HepG2 (cell line): Measurements from ENCODE around the gene TRIM66. TPM values are rescaled to one million over a fixed set of nuclear protein-coding genes. Genes with fewer than 3 reads are reported as not detected.

Experiments
- ATAC-seq: fragments of 200-7000 bp; cut with Tn5 transposase; 3 replicates; pipeline ENCODE4 v1.9.1; 2020; ENCODE audit warnings: mild to moderate bottlenecking, moderate library complexity
- BruUV-seq: library from RNA; stranded (reverse); fragments of 400-500 nt; replicated peaks from 2 replicates; lab custom pipeline; 2021; lab: Mats Ljungman, UMichigan
- CTCF ChIA-PET: fragments of 300-600 bp; formaldehyde crosslinking; extraction: SDS; loops from one replicate; lab custom pipeline; 2021; ENCODE audit warnings: low total read pairs, inconsistent platforms, low intra/inter-chr PET ratio; lab: Yijun Ruan, JAX
- POLR2A ChIA-PET: fragments of 350-600 bp; sonication (Branson Sonifier 250); formaldehyde crosslinking; loops from one replicate; lab custom pipeline; 2020; ENCODE audit warnings: antibody characterized with exemption, inconsistent platforms; lab: Yijun Ruan, JAX
- DNase-seq: peaks from one replicate; pipeline ENCODE4 v3.0.0-alpha.2; 2015; ENCODE audit warnings: low spot score
- FAIRE-seq: peaks from 3 replicates; lab custom pipeline; 2011; peaks lifted over from hg19 to GRCh38; lab: Jason Lieb, UNC
- H2AFZ ChIP-seq: one replicate; pipeline ENCODE4 v1.6.1; 2011; ENCODE audit warnings: low read length, inconsistent platforms
- H3K27ac ChIP-seq: fragments of 300-600 bp; 3 replicates; pipeline ENCODE4 v1.8.0; 2011; ENCODE audit warnings: mixed run types, mild to moderate bottlenecking, mixed read lengths, low read length, inconsistent platforms; ENCODE audit not compliant: insufficient read depth; ENCODE audit errors: extremely low read length
- H3K27me3 ChIP-seq, 2 experiments: fragments of 200-600 bp in 1 of 2; 2 replicates in 1 of 2; 3 replicates in 1 of 2; pipeline versions ENCODE4 v1.6.0 to v1.8.0; 2011; ENCODE audit warnings: low read length in 2 of 2, mild to moderate bottlenecking in 2 of 2, moderate library complexity in 2 of 2, inconsistent platforms in 1 of 2; ENCODE audit not compliant: insufficient read depth in 2 of 2, control insufficient read depth in 1 of 2
- H3K36me3 ChIP-seq, 2 experiments: fragments of 200-600 bp in 1 of 2; replicated peaks in 1 of 2; 2 replicates in 1 of 2; 3 replicates in 1 of 2; pipeline versions ENCODE4 v1.5.1 to v1.8.0; 2011; ENCODE audit warnings: low read length in 2 of 2, inconsistent platforms in 1 of 2; ENCODE audit not compliant: insufficient read depth in 2 of 2, control insufficient read depth in 1 of 2
- H3K4me1 ChIP-seq: 2 replicates; pipeline ENCODE4 v1.5.1; 2012; ENCODE audit warnings: low read length, inconsistent platforms; ENCODE audit not compliant: insufficient read depth
- H3K4me2 ChIP-seq: 2 replicates; pipeline ENCODE4 v1.6.0; 2011; ENCODE audit warnings: low read depth, low read length, inconsistent platforms
- H3K4me3 ChIP-seq, 3 experiments: fragments of 200-600 bp in 1 of 3; sonication (generic), shearing (Covaris generic) in 1 of 3; replicated peaks in 1 of 3; 2 replicates each; pipeline ENCODE4 v1.5.1; 2011 to 2016; ENCODE audit warnings: low read length in 3 of 3, inconsistent platforms in 2 of 3, low read depth in 2 of 3, mild to moderate bottlenecking in 2 of 3, control low read depth in 1 of 3, mixed read lengths in 1 of 3; ENCODE audit not compliant: insufficient read depth in 1 of 3
- H3K79me2 ChIP-seq: one replicate; pipeline ENCODE4 v1.6.1; 2011; ENCODE audit warnings: low read length, inconsistent platforms; ENCODE audit not compliant: insufficient read depth
- H3K9ac ChIP-seq: 2 replicates; pipeline ENCODE4 v1.6.0; 2011; ENCODE audit warnings: mild to moderate bottlenecking, low read depth, low read length, inconsistent platforms; ENCODE audit not compliant: insufficient read depth
- H3K9me3 ChIP-seq: 2 replicates; pipeline ENCODE4 v1.5.1; 2012; ENCODE audit warnings: mild to moderate bottlenecking, low read length
- H4K20me1 ChIP-seq: 2 replicates; pipeline ENCODE4 v1.6.0; 2011; ENCODE audit warnings: inconsistent platforms, mild to moderate bottlenecking, low read length, moderate library complexity; ENCODE audit not compliant: insufficient read depth
- AGO1 ChIP-seq: fragments of 200-400 bp; formaldehyde crosslinking; IDR thresholded peaks from 2 replicates; pipeline ENCODE4 v1.6.1; 2017; ENCODE audit warnings: mild to moderate bottlenecking, low read depth, low read length, moderate library complexity; ENCODE audit not compliant: poor library complexity, severe bottlenecking
- ATF7-NPFF ChIP-seq: sonication (generic); formaldehyde crosslinking; IDR thresholded peaks from 2 replicates; pipeline ENCODE4 v1.8.1; 2023; ENCODE audit warnings: mild to moderate bottlenecking, low read depth, missing genetic modification reagents, moderate library complexity
- CHD2 ChIP-seq: IDR thresholded peaks from 2 replicates; pipeline ENCODE4 v1.6.1; 2011; ENCODE audit warnings: low read depth, low read length, improper control_type of control experiment
- FOSL2 ChIP-seq: sonication (generic); formaldehyde crosslinking; IDR thresholded peaks from 2 replicates; pipeline ENCODE4 v1.4.0; 2020; ENCODE audit warnings: missing genetic modification reagents
- FOXA1 ChIP-seq, 2 experiments: fragments of 450-650 bp in 1 of 2; sonication (generic) in 1 of 2; formaldehyde crosslinking in 1 of 2; IDR thresholded peaks; 2 replicates each; pipeline versions ENCODE4 v1.4.0 to v1.6.1; 2016 to 2020; ENCODE audit warnings: missing genetic modification reagents in 1 of 2
- IRX3 ChIP-seq: sonication (generic); formaldehyde crosslinking; IDR thresholded peaks from 2 replicates; pipeline ENCODE4 v1.8.1; 2023; ENCODE audit warnings: mild to moderate bottlenecking, low read depth, missing genetic modification reagents, borderline replicate concordance
- NBN ChIP-seq: fragments of 450-650 bp; conservative IDR thresholded peaks from 2 replicates; pipeline ENCODE4 v1.6.1; 2017
- PAF1 ChIP-seq: IDR thresholded peaks from 2 replicates; pipeline ENCODE4 v1.6.1; 2016; ENCODE audit warnings: missing genetic modification reagents, missing compliant biosample characterization
- RFX1 ChIP-seq: fragments of 450-650 bp; IDR thresholded peaks from 2 replicates; pipeline ENCODE4 v1.6.1; 2017
- RXRB ChIP-seq: IDR thresholded peaks from 2 replicates; pipeline ENCODE4 v1.6.1; 2016; ENCODE audit warnings: borderline replicate concordance, missing genetic modification reagents, missing compliant biosample characterization
- SKI ChIP-seq: fragments of 450-650 bp; IDR thresholded peaks from one replicate; pipeline ENCODE4 v1.6.1; 2018; ENCODE audit warnings: mild to moderate bottlenecking; ENCODE audit not compliant: partially characterized antibody
- TBP ChIP-seq: sonication (generic); formaldehyde crosslinking; IDR thresholded peaks from 2 replicates; pipeline ENCODE4 v1.5.0; 2020; ENCODE audit warnings: missing genetic modification reagents
- TOE1 ChIP-seq: sonication (generic); formaldehyde crosslinking; IDR thresholded peaks from 2 replicates; pipeline ENCODE4 v1.4.0; 2020; ENCODE audit warnings: mild to moderate bottlenecking, missing genetic modification reagents
- ZBTB21 ChIP-seq: sonication (generic); formaldehyde crosslinking; IDR thresholded peaks from 2 replicates; pipeline ENCODE4 v1.4.0; 2020; ENCODE audit warnings: missing genetic modification reagents
- ZFP36 ChIP-seq: fragments of 150-350 bp; IDR thresholded peaks from 2 replicates; pipeline ENCODE4 v1.6.1; 2018; ENCODE audit warnings: borderline replicate concordance, low read length, low read depth; ENCODE audit not compliant: partially characterized antibody
- ZFP36L1 ChIP-seq: sonication (generic); formaldehyde crosslinking; IDR thresholded peaks from 2 replicates; pipeline ENCODE4 v1.8.0; 2022; ENCODE audit warnings: mild to moderate bottlenecking, missing genetic modification reagents, moderate library complexity
- ZFP37 ChIP-seq: sonication (generic); formaldehyde crosslinking; IDR thresholded peaks from 2 replicates; pipeline ENCODE4 v1.4.0; 2020; ENCODE audit warnings: missing genetic modification reagents, borderline replicate concordance
- ZFP82 ChIP-seq: sonication (generic); formaldehyde crosslinking; IDR thresholded peaks from 2 replicates; pipeline ENCODE4 v1.5.1; 2020; ENCODE audit warnings: mild to moderate bottlenecking, missing genetic modification reagents, borderline replicate concordance
- ZNF382 ChIP-seq: sonication (generic); formaldehyde crosslinking; IDR thresholded peaks from 2 replicates; pipeline ENCODE4 v1.5.0; 2020; ENCODE audit warnings: missing genetic modification reagents, mild to moderate bottlenecking, borderline replicate concordance
- ZSCAN20 ChIP-seq: sonication (generic); formaldehyde crosslinking; IDR thresholded peaks from 2 replicates; pipeline ENCODE4 v1.4.0; 2020; ENCODE audit warnings: missing genetic modification reagents, mild to moderate bottlenecking, borderline replicate concordance
- WGBS: methylation state at CpG from one replicate; pipeline ENCODE4 v1.1.6; 2017; ENCODE audit warnings: low lambda C conversion rate; 5-methylcytosine and 5-hydroxymethylcytosine counted together
- in situ Hi-C: cut with HindIII; loops from 2 replicates; pipeline ENCODE4 v1.10.0; 2017; ENCODE audit warnings: low pct_unique_long_range_greater_than_20kb; ENCODE audit not compliant: extremely low pct_ligation_motif_present
- intact Hi-C: fragments of 100-400 bp; cut with micrococcal nuclease; formaldehyde crosslinking; loops from one replicate; pipeline ENCODE4 v1.10.0; 2022; ENCODE audit not compliant: unreplicated experiment
- polyA plus RNA-seq, 8 experiments: library from polyadenylated mRNA; depleted of rRNA in 3 of 8; stranded (reverse) in 7 of 8; unstranded in 1 of 8; fragments of >200 nt; fragmentation: Illumina TruSeq in 4 of 8; extraction: Trizol in 4 of 8; gene quantifications; 2 replicates each; pipeline versions ENCODE4 v1.2.1 to v1.2.3, GENCODE V29; 2011 to 2016; ENCODE audit warnings: low read depth in 4 of 8, missing spikeins in 1 of 8, mixed read lengths in 1 of 8; ENCODE audit not compliant: insufficient read depth in 1 of 8
- total RNA-seq, 5 experiments: library from RNA; depleted of rRNA; stranded (reverse); fragments of >200 nt; fragmentation: Illumina TruSeq; extraction: Trizol; gene quantifications; 2 replicates each; pipeline ENCODE4 v1.2.3, GENCODE V29; 2016; ENCODE audit warnings: low read depth in 1 of 5
- TF ChIP-seq, protein P1 (sequence below): sonication (generic); formaldehyde crosslinking; IDR thresholded peaks from 2 replicates; pipeline ENCODE4 v1.4.0; 2020; ENCODE audit warnings: missing genetic modification reagents, mild to moderate bottlenecking, borderline replicate concordance

The TRIM66 gene
- total and polyA plus RNA-seq, 2 of the 13 experiments (the other 11 are each of a cell fraction or from before 2014, with no cell fraction given), result 4.9 to 6.1 TPM

DNA sequence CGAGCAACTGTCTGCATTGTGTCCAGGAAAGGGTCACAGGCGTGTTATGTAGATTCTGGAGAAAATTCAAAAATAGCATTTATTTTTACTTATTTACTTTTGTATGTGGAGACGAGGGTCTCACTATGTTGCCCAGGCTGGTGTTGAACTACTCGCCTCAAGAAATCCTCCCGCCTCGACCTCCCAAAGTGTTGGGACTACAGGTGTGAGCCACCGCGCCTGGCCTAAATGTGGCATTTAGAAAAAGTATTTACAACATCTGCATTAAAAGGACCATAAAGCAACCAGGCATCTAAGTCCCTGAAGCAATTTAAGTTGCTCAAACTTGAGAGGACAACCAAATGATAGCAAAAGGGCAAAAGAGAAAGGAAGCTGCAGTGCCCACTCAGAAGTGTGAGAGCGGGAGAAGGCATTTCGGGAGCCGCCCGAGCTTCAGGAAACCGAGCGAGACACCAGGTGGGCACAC lies 595 bp downstream of the TRIM66 start (continued):
- 0 out of 2 replicates have a peak, but pooled peaks have one; percentile 23 for TF ChIP-seq ZFP37
- peak; percentile 19; the same call in 1 of the 2 replicates for TF ChIP-seq PAF1 (CRISPR knock-in tag)
- 0 out of 2 replicates have a peak, but pooled peaks have one; percentile 9 for TF ChIP-seq TBP (CRISPR knock-in tag)

DNA sequence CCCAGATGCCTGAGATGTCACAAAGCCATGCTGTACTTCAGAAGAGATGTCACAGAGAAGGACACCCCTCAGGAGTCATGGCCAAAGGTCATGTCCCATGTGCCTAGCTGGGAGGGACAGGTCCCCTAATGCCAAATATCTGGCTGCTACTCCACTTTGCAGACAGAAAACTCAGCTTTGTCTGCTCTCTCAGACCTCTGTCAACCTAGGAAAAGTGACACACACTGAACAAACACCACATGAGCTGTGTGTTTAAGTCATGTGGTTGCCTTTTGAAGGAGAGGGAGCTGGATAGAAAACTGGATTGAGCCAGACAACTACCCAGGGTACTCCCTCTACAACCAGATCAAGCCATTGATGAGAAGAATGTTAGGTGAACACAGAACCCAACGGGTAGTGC lies 3.5 kb downstream of the TRIM66 start:
- ChIA-PET POLR2A (interaction anchor here (0.5 to 2.5 kb wide), 6 partner anchors 10 to 285 kb away, joined by 3 to 17 read pairs (median 4); partner anchors contain the start of gene TMEM9B), CTCF (no interaction called here)
- Histone ChIP-seq H3K9ac (peak overlapping the region; percentile 30; the same call in 1 of the 2 replicates), H3K36me3 (peaks cover 3 to 5% of the 10 kb centered on the region in 2 experiments; a peak in 2 of 5 replicates), H3K79me2 (peaks cover 24% of the 10 kb centered on the region), H2AFZ (no peak overlapping the region), H4K20me1 (peaks cover 8% of the 10 kb centered on the region; the same call in 1 of the 2 replicates), H3K27me3 (peaks cover 0 to 7% of the 10 kb centered on the region in 2 experiments; a peak in 1 of 5 replicates), H3K4me1 (peaks cover 38% of the 10 kb centered on the region), H3K9me3 (no peaks in the 10 kb centered on the region), H3K27ac (peak overlapping the region; percentile 47), H3K4me2 (peak overlapping the region; percentile 31), H3K4me3 (0 out of 6 replicates have a peak overlapping the region, but pooled peaks of 1 of the 3 experiments have one; percentile 6)
- BruUV-seq, result no TSS peak
- in situ Hi-C loops (loop anchor here (25.0 kb wide), 1 partner anchor 283 kb away; the partner anchor contains the start of gene TMEM9B), intact Hi-C loops (no loop called here)
- no CpG with 5 or more reads among the region's 1 CpG for WGBS
- FAIRE-seq (peak; percentile 71), ATAC-seq (peak; percentile 52), DNase-seq (peak; percentile 78)
- TF ChIP-seq IRX3 (CRISPR knock-in tag), result no peak
- TF ChIP-seq AGO1, result no peak
- TF ChIP-seq ZBTB21, result no peak
- TF ChIP-seq ZFP36, result no peak
- peak; percentile 81 for TF ChIP-seq ZSCAN20 (CRISPR knock-in tag)
- TF ChIP-seq ZNF382, result no peak
- TF ChIP-seq FOSL2 (CRISPR knock-in tag), result peak; percentile 66
- TF ChIP-seq, protein P1, sequence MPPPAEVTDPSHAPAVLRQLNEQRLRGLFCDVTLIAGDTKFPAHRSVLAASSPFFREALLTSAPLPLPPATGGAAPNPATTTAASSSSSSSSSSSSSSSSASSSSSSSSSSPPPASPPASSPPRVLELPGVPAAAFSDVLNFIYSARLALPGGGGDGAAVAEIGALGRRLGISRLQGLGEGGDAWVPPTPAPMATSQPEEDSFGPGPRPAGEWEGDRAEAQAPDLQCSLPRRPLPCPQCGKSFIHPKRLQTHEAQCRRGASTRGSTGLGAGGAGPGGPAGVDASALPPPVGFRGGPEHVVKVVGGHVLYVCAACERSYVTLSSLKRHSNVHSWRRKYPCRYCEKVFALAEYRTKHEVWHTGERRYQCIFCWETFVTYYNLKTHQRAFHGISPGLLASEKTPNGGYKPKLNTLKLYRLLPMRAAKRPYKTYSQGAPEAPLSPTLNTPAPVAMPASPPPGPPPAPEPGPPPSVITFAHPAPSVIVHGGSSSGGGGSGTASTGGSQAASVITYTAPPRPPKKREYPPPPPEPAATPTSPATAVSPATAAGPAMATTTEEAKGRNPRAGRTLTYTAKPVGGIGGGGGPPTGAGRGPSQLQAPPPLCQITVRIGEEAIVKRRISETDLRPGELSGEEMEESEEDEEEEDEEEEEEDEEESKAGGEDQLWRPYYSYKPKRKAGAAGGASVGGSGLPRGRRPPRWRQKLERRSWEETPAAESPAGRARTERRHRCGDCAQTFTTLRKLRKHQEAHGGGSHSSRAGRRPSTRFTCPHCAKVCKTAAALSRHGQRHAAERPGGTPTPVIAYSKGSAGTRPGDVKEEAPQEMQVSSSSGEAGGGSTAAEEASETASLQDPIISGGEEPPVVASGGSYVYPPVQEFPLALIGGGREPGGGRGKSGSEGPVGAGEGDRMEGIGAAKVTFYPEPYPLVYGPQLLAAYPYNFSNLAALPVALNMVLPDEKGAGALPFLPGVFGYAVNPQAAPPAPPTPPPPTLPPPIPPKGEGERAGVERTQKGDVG (CRISPR knock-in tag), result 0 out of 2 replicates have a peak, but pooled peaks have one; percentile 48
- peak; percentile 66 for TF ChIP-seq SKI
- peak; percentile 34; the same call in 1 of the 2 replicates for TF ChIP-seq RXRB (CRISPR knock-in tag)
- no peak for TF ChIP-seq TOE1
- no peak for TF ChIP-seq FOXA1 (IDR thresholded peaks at IDR 0.05)
- peak; percentile 71 for TF ChIP-seq FOXA1 (CRISPR knock-in tag; IDR thresholded peaks at IDR 0.05)
- no peak for TF ChIP-seq RFX1
- TF ChIP-seq ZFP36L1 (CRISPR knock-in tag), result 0 out of 2 replicates have a peak, but pooled peaks have one; percentile 57
- no peak for TF ChIP-seq ATF7-NPFF (CRISPR knock-in tag)
- TF ChIP-seq NBN, result no peak
- TF ChIP-seq ZFP82 (CRISPR knock-in tag), result no peak
- no peak for TF ChIP-seq CHD2
